Lung (tissue), 16 donors: ENCODE results near the gene OR2B3. TPM values are rescaled to one million over a fixed set of nuclear protein-coding genes. Genes with fewer than 3 reads are reported as not detected.

Experiments
- ATAC-seq: fragments of 200-7000 bp; cut with Tn5 transposase; one replicate; pipeline ENCODE4 v1.9.1; 2020; ENCODE audit warnings: moderate number of reproducible peaks; ENCODE audit not compliant: insufficient read depth, low FRiP score
- DNase-seq, 3 donors: peaks; one replicate each; pipeline ENCODE4 v3.0.0-alpha.2; 2013 to 2017
- H3K27ac ChIP-seq, 2 donors: one replicate each; pipeline ENCODE4 v1.5.1; 2013; ENCODE audit warnings: mild to moderate bottlenecking in 2 of 2, moderate library complexity in 2 of 2, control low read depth in 1 of 2, inconsistent platforms in 1 of 2, low read depth in 1 of 2, low read length in 1 of 2
- H3K27me3 ChIP-seq, 3 donors: one replicate each; pipeline ENCODE4 v1.5.1; 2013; ENCODE audit warnings: low read length in 2 of 3; ENCODE audit not compliant: control insufficient read depth in 3 of 3, insufficient read depth in 3 of 3
- H3K36me3 ChIP-seq, 4 donors: one replicate each; pipeline ENCODE4 v1.5.1; 2013; ENCODE audit warnings: low read length in 4 of 4, mild to moderate bottlenecking in 1 of 4, moderate library complexity in 1 of 4; ENCODE audit not compliant: control insufficient read depth in 4 of 4, insufficient read depth in 4 of 4
- H3K4me1 ChIP-seq, 5 donors: one replicate each; pipeline ENCODE4 v1.5.1; 2013; ENCODE audit warnings: low read length in 5 of 5, mild to moderate bottlenecking in 2 of 5, moderate library complexity in 1 of 5; ENCODE audit not compliant: control insufficient read depth in 5 of 5, insufficient read depth in 5 of 5
- H3K4me3 ChIP-seq: one replicate; pipeline ENCODE4 v1.5.1; 2013; ENCODE audit warnings: mild to moderate bottlenecking, control low read depth, moderate library complexity
- H3K9ac ChIP-seq, 2 donors: one replicate each; pipeline ENCODE4 v1.5.1; 2013; ENCODE audit warnings: low read length in 2 of 2, control low read depth in 1 of 2; ENCODE audit not compliant: insufficient read depth in 1 of 2
- H3K9me3 ChIP-seq, 4 donors: one replicate each; pipeline ENCODE4 v1.5.1; 2013; ENCODE audit warnings: low read length in 3 of 4, mild to moderate bottlenecking in 1 of 4, moderate library complexity in 1 of 4; ENCODE audit not compliant: control insufficient read depth in 4 of 4, insufficient read depth in 3 of 4
- WGBS, 2 donors: extraction: QIAGEN DNeasy Blood & Tissue Kit; methylation state at CpG; one replicate each; pipeline ENCODE4 v1.1.7; 2013; 5-methylcytosine and 5-hydroxymethylcytosine counted together
- long read RNA-seq, 5 donors: transcript quantifications; one replicate each; lab custom pipeline, GENCODE V29; 2026
- polyA plus RNA-seq, 2 donors: library from polyadenylated mRNA; stranded (reverse); fragments of 200-250 nt; gene quantifications; one replicate each; pipeline ENCODE4 v1.2.1, GENCODE V29; 2013
- total RNA-seq, 2 donors: library from RNA; depleted of rRNA in 1 of 2; stranded (reverse); fragments of >200 nt in 1 of 2; gene quantifications; one replicate each; pipeline ENCODE4 v1.2.1, GENCODE V29; 2014 to 2021
- TF ChIP-seq, protein P1 (sequence below): IDR thresholded peaks from 2 replicates; pipeline ENCODE4 v1.5.1; 2012; ENCODE audit warnings: mild to moderate bottlenecking; ENCODE audit errors: control extremely low read depth, extremely low read depth
- donor health status: control.
- donor health status: control.
- donor health status: Bipolar disorder and iron deficiency.
- donor health status: healthy.
- donor health status: DM: yes; HTN: yes; CAD: no.

The OR2B3 gene, protein sequence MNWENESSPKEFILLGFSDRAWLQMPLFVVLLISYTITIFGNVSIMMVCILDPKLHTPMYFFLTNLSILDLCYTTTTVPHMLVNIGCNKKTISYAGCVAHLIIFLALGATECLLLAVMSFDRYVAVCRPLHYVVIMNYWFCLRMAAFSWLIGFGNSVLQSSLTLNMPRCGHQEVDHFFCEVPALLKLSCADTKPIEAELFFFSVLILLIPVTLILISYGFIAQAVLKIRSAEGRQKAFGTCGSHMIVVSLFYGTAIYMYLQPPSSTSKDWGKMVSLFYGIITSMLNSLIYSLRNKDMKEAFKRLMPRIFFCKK
- total RNA-seq (not detected), polyA plus RNA-seq (not detected)
- long read RNA-seq, donor 1 = 0 reads
- long read RNA-seq, donor 2 = 0 reads
- long read RNA-seq, donor 3 = 0 reads
- long read RNA-seq, donor 4 = 0 reads
- long read RNA-seq, donor 5 = 0 reads

DNA sequence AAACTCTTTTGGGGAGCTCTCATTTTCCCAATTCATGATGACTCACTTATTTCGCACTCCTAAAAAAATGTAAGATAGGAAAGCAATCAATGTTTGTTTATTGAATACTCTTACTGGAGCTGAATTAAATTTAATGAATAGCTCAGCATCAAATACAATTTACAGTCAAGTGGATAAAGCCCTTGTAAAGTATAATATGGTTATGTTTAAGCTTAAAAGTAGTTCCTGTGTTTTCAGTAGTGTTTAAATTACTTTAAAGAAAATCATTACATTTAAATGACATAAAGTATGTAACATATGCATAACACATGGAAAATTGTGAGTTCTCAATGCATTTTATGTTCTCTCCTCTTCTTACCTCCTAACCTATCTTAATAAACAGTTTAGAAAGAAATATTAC lies at the start of gene OR2B3:
OR2B3 (minus strand) TSS at position 101 of the 400 bp plus-strand sequence; CDS start at position 36, 65 bp downstream.
- Histone ChIP-seq H3K36me3 (no peaks in the 10 kb centered on the region), H3K9me3 (peaks cover 0 to 2% (median 0%) of the 10 kb centered on the region in 4 donors), H3K4me3 (no peak within 1 kb of the TSS), H3K9ac (no peak within 1 kb of the TSS), H3K4me1 (no peaks in the 10 kb centered on the region), H3K27ac (no peak within 1 kb of the TSS), H3K27me3 (no peaks in the 10 kb centered on the region)
- DNase-seq (no peak), ATAC-seq (no peak)
- TF ChIP-seq, protein P1, sequence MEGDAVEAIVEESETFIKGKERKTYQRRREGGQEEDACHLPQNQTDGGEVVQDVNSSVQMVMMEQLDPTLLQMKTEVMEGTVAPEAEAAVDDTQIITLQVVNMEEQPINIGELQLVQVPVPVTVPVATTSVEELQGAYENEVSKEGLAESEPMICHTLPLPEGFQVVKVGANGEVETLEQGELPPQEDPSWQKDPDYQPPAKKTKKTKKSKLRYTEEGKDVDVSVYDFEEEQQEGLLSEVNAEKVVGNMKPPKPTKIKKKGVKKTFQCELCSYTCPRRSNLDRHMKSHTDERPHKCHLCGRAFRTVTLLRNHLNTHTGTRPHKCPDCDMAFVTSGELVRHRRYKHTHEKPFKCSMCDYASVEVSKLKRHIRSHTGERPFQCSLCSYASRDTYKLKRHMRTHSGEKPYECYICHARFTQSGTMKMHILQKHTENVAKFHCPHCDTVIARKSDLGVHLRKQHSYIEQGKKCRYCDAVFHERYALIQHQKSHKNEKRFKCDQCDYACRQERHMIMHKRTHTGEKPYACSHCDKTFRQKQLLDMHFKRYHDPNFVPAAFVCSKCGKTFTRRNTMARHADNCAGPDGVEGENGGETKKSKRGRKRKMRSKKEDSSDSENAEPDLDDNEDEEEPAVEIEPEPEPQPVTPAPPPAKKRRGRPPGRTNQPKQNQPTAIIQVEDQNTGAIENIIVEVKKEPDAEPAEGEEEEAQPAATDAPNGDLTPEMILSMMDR = no peak
- WGBS, 2 donors = 86 to 97% methylated on average over 1 of the region's 1 CpG

DNA sequence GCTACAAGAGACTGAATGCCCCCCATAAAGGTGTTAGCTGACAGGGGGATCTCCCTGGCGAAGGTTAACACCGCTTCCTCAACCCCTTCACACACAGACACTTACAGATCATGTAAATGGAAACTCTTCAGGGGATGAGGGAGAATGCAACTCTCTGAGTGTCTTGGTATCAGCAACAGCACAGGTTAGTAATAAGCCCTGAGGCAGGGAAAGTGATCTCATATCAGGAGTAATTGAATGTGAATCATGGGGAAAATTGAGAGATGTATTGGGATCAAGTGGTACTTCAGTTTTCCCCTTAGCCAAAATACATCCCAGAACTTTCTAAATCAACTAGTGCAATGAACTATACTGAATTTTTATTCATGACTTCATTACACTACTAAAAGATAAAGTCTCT lies 44.6 kb upstream of the OR2B3 start:
- Histone ChIP-seq H3K27ac (no peak overlapping the region), H3K4me1 (no peaks in the 10 kb centered on the region), H3K36me3 (no peaks in the 10 kb centered on the region), H3K4me3 (no peak overlapping the region), H3K9ac (no peak overlapping the region), H3K27me3 (peaks cover 0 to 3% (median 0%) of the 10 kb centered on the region in 3 donors), H3K9me3 (no peaks in the 10 kb centered on the region)
- no peak for DNase-seq
- 55 to 75% methylated on average over 2 of the region's 2 CpGs for WGBS, 2 donors
- TF ChIP-seq, protein P1 = no peak
- no peak for ATAC-seq

DNA sequence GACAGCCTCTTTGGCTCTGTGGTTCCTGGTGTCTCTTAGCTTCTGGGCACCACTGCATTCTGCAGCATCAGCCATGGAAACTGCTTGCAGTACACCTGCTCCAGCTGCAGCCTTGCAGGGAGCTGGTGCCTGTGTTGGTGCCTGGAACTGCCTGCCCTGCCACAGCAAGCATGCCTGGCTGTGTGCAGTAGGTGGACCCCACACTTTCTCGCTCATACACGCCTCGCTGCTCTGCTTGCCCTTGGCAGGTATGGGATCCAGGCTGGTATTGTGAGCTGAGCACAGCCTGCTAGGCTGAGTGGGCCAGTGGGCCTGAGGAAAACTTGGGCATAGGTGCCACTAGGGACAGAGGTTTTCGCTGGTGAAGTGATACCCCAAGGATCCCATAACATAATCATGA lies 43.5 kb upstream of the OR2B3 start:
- TF ChIP-seq, protein P1 = no peak
- H3K36me3 ChIP-seq = no peaks in the 10 kb centered on the region
- H3K9me3 ChIP-seq = no peaks in the 10 kb centered on the region
- no peak for ATAC-seq
- no peaks in the 10 kb centered on the region for H3K4me1 ChIP-seq
- H3K27ac ChIP-seq = no peak overlapping the region
- peaks cover 0 to 3% (median 0%) of the 10 kb centered on the region in 3 donors for H3K27me3 ChIP-seq
- H3K9ac ChIP-seq = no peak overlapping the region
- H3K4me3 ChIP-seq = no peak overlapping the region
- DNase-seq = no peak
- 93 to 98% methylated on average over 4 of the region's 4 CpGs for WGBS, 2 donors
